Measurements from ENCODE around the gene KCTD5.

DNA sequence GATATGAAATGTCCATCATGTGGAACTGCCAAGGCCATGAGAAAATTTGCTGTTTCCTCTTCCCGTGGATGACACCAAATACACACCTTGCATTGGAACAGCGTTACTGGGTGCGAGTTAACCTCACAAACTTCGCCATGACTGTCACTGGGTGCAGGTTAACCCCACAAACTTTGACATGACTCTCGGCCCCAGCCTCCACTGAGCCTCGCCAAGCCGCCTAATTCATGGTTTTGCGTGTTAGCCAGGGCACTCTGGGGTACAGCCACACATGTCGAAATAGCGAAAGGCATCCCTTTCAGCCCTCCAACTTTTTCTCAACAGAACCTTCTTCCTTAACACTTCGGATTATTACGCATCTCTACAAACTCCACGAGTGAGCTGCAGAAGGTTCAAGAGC lies 10.6 kb upstream of the KCTD5 start:
- TF ChIP-seq GLIS2 (tag by site-specific recombination; IDR thresholded peaks at IDR 0.05) (no peak), ZFP37 (tag by site-specific recombination; IDR thresholded peaks at IDR 0.05) (no peak), BCL11A (tag by site-specific recombination; IDR thresholded peaks at IDR 0.05; ENCODE audit: low read depth) (no peak), ZBTB1 (tag by site-specific recombination; IDR thresholded peaks at IDR 0.05) (no peak), ZNF747 (tag by site-specific recombination; IDR thresholded peaks at IDR 0.05) (no peak), ZNF670 (tag by site-specific recombination; IDR thresholded peaks at IDR 0.05; ENCODE audit: low read depth) (no peak), ZFP41 (tag by site-specific recombination; IDR thresholded peaks at IDR 0.05; ENCODE audit: borderline replicate concordance) (no peak)
- TF ChIP-seq, protein P1, sequence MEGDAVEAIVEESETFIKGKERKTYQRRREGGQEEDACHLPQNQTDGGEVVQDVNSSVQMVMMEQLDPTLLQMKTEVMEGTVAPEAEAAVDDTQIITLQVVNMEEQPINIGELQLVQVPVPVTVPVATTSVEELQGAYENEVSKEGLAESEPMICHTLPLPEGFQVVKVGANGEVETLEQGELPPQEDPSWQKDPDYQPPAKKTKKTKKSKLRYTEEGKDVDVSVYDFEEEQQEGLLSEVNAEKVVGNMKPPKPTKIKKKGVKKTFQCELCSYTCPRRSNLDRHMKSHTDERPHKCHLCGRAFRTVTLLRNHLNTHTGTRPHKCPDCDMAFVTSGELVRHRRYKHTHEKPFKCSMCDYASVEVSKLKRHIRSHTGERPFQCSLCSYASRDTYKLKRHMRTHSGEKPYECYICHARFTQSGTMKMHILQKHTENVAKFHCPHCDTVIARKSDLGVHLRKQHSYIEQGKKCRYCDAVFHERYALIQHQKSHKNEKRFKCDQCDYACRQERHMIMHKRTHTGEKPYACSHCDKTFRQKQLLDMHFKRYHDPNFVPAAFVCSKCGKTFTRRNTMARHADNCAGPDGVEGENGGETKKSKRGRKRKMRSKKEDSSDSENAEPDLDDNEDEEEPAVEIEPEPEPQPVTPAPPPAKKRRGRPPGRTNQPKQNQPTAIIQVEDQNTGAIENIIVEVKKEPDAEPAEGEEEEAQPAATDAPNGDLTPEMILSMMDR (tag by site-specific recombination; IDR thresholded peaks at IDR 0.05), result no peak
